ENCODE results near the gene MAPRE2. TPM values are rescaled to one million over a fixed set of nuclear protein-coding genes. Genes with fewer than 3 reads are reported as not detected.

Gene MAPRE2
- total RNA-seq, 6 donors from 2014 or later, result 21.2 to 35.5 (median 27.8) TPM

DNA sequence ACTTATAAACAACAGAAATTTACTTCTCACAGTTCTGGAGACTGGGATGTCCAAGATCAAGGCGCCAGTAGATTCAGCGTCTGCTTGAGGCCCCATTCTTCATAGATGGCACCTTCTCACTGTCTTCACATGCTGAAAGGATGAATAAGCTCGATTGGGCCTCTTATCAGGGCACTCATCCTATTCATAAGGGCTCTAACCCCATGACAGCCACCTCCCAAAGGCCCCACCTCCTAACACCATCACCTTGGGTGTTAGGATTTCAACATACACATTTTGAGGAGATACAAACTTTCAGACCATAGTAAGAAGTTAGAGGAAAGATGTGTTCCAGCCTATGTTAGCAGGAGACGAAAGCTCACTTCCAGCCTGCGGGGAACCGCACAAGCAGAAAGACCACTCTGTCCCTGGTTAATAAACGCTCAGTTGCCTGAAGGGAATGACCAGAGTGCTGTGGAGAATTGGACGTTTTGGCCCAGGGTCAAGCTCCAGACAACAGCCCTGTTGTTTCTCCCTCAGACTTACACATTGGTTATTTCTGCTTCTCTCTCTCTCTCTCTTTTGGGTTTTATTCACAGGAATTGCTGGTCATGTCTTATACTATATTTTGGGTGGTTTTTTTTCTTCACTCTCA, 90.3 kb downstream of the MAPRE2 start:
- Histone ChIP-seq H3K4me3 (no peak overlapping the region), H3K27ac (peak overlapping the region in 1 of 4 donors; percentile 42), H3K4me1 (peaks cover 0 to 11% (median 4%) of the 10 kb centered on the region in 4 donors), H3K9me3 (no peaks in the 10 kb centered on the region), H3K27me3 (no peaks in the 10 kb centered on the region), H3K36me3 (peaks cover 5 to 86% (median 33%) of the 10 kb centered on the region in 4 donors)
- 84% methylated on average over 8 of the region's 8 CpGs for WGBS, 2 donors
- no peak for TF ChIP-seq POLR2A (IDR thresholded peaks at IDR 0.05)
- TF ChIP-seq POLR2AphosphoS5 (IDR thresholded peaks at IDR 0.05), result no peak
- no peak for TF ChIP-seq EP300 (IDR thresholded peaks at IDR 0.05)
- TF ChIP-seq, protein P1, sequence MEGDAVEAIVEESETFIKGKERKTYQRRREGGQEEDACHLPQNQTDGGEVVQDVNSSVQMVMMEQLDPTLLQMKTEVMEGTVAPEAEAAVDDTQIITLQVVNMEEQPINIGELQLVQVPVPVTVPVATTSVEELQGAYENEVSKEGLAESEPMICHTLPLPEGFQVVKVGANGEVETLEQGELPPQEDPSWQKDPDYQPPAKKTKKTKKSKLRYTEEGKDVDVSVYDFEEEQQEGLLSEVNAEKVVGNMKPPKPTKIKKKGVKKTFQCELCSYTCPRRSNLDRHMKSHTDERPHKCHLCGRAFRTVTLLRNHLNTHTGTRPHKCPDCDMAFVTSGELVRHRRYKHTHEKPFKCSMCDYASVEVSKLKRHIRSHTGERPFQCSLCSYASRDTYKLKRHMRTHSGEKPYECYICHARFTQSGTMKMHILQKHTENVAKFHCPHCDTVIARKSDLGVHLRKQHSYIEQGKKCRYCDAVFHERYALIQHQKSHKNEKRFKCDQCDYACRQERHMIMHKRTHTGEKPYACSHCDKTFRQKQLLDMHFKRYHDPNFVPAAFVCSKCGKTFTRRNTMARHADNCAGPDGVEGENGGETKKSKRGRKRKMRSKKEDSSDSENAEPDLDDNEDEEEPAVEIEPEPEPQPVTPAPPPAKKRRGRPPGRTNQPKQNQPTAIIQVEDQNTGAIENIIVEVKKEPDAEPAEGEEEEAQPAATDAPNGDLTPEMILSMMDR (IDR thresholded peaks at IDR 0.05), result no peak
- ATAC-seq (ENCODE audit: low FRiP score in 2 of 2) (no peak), DNase-seq (no peak)

DNA sequence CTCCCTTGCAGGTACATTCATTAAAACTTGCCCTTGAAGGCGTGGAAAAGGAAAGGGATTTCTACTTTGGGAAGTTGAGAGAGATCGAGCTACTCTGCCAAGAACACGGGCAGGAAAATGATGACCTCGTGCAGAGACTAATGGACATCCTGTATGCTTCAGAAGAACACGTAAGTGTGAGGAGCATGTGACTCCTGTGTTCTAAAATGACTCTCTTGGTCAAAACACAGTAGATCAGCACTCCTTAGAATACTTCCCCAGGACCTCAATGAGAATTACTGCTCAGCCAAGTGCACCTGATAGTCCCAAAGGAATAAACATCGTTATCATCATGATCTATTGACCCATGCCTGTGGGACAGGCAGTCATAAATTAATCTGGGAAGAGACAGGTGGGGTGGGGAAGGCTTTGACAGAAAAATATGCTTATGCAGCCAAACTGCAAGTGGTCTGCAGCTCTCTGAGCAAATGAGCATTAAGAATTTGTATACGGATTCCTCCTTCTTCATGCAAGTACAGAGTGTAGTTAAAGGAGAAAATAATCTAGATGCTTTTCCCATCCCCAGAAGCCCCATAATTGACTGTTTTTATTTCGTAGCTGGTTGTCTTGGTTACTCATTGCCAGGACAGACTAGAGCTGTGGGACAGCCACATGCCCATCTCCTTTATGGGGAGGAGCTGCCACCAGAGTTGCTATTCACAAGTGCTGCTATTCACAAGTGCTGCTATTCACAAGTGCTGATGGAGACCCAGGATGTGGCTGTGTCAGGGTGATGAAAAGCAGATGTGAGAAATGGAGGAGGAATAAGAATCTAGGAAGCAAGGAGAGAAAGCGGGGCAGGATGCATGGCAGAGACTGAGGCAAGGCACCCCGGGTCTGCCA, 91.0 kb downstream of the MAPRE2 start:
- WGBS, 2 donors, result 68 to 77% methylated on average over 10 of the region's 10 CpGs
- Histone ChIP-seq H3K27ac (peak overlapping the region in 1 of 4 donors; percentile 42), H3K4me3 (no peak overlapping the region), H3K9me3 (no peaks in the 10 kb centered on the region), H3K4me1 (peaks cover 0 to 11% (median 4%) of the 10 kb centered on the region in 4 donors), H3K27me3 (no peaks in the 10 kb centered on the region), H3K36me3 (peaks cover 5 to 88% (median 34%) of the 10 kb centered on the region in 4 donors)
- ATAC-seq (ENCODE audit: low FRiP score in 2 of 2) (no peak), DNase-seq (no peak)
- TF ChIP-seq, protein P1 (IDR thresholded peaks at IDR 0.05), result no peak
- TF ChIP-seq POLR2AphosphoS5 (IDR thresholded peaks at IDR 0.05), result no peak
- TF ChIP-seq POLR2A (IDR thresholded peaks at IDR 0.05), result no peak
- no peak for TF ChIP-seq EP300 (IDR thresholded peaks at IDR 0.05)

DNA sequence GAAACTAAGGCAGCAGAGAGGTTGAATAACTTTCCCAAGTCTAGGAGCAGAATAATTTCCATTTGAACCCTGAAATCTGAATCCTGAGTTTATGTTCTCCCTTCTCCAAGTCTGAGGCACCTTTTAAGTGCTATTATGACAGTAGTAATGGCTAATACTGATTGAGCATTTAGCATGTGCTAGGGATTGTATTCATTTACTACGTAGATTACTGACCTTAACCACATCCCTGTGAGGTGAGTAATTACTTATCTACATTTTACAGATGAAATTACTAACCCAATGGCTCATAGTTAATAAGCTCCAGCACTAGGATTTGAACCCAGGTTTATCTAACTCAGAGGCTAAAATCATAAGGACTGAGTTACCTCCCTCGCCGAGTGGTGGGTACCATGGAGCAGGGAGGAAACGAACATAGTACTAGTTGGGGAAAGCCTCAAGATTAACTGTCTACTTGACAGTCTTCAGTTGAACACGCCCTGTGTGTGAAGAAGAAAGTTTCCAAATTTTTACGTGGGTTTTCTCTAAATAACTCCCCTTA, 93.0 kb downstream of the MAPRE2 start:
- Histone ChIP-seq H3K36me3 (peaks cover 5 to 81% (median 32%) of the 10 kb centered on the region in 4 donors), H3K27me3 (no peaks in the 10 kb centered on the region), H3K27ac (no peak overlapping the region), H3K9me3 (no peaks in the 10 kb centered on the region), H3K4me1 (peaks cover 0 to 11% (median 4%) of the 10 kb centered on the region in 4 donors), H3K4me3 (no peak overlapping the region)
- TF ChIP-seq POLR2A (IDR thresholded peaks at IDR 0.05), result no peak
- TF ChIP-seq, protein P1 (IDR thresholded peaks at IDR 0.05), result no peak
- no peak for TF ChIP-seq POLR2AphosphoS5 (IDR thresholded peaks at IDR 0.05)
- no peak for TF ChIP-seq EP300 (IDR thresholded peaks at IDR 0.05)
- 90 to 94% methylated on average over 6 of the region's 6 CpGs for WGBS, 2 donors
- ATAC-seq (ENCODE audit: low FRiP score in 2 of 2), result no peak
- no peak for DNase-seq

DNA sequence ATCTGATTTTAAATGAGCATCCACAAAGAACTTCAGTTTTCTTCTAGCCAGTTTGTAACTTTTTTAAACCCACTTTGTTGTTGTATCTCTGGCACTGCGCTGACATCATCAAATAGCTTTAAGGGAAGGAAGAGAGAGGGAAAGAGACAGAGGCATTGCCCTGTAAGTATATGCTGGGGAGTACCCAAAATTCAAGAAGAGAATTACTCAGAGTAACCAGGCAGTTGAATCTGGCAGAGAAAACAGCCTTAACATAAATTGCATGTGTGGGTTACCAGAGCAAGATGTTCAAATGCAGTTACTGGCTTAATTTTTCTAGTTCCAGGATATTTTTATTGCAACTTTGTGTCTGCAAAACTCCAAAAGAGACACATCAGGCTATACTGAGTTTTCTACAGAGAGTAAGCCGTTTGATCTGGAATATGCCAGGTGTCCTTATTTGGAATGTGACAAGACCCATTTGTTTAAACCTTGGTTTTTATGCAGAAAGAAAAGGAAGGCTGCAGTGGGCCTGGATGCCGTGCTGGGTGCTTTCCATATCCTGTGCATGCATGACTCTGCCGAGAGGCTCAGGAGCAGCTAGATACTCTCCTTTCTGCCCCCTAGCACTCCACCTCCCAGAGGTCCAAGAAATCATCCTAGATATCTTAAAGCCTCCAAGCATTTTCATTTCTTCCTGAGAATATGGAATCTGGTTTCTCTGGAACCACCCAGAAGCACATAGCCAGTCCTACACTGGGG, 93.7 kb downstream of the MAPRE2 start:
- no peak for DNase-seq
- WGBS, 2 donors, result 89 to 97% methylated on average over 4 of the region's 4 CpGs
- H3K4me1 ChIP-seq, result peaks cover 0 to 11% (median 4%) of the 10 kb centered on the region in 4 donors
- no peaks in the 10 kb centered on the region for H3K9me3 ChIP-seq
- no peak for TF ChIP-seq POLR2A (IDR thresholded peaks at IDR 0.05)
- TF ChIP-seq EP300 (IDR thresholded peaks at IDR 0.05), result no peak
- TF ChIP-seq POLR2AphosphoS5 (IDR thresholded peaks at IDR 0.05), result no peak
- no peak for ATAC-seq (ENCODE audit: low FRiP score in 2 of 2)
- H3K36me3 ChIP-seq, result peaks cover 5 to 75% (median 32%) of the 10 kb centered on the region in 4 donors
- H3K4me3 ChIP-seq, result no peak overlapping the region
- H3K27me3 ChIP-seq, result no peaks in the 10 kb centered on the region
- H3K27ac ChIP-seq, result no peak overlapping the region

All from upper lobe of left lung (tissue), 6 donors.